GM19468 (cell line): ENCODE results near the gene BCAS4.
"Not testable (repeated sequence)": the region's sequence is repeated elsewhere in the genome, so short reads cannot be mapped to it uniquely, and the experiment has no call there.

Source experiments
- ATAC-seq: cut with Tn5 transposase; IDR thresholded peaks from one replicate; pipeline ENCODE4 v1.9.1; 2021; ENCODE audit warnings: mild to moderate bottlenecking, moderate library complexity, moderate number of reproducible peaks; ENCODE audit not compliant: unreplicated experiment; ENCODE audit errors: extremely low read depth

BCAS4 gene

GRCh38 chr20:50769551-50770085 lies 25.2 kb upstream of the BCAS4 start:
- ATAC-seq: not testable (repeated sequence)

GRCh38 chr20:50771419-50772080 lies 23.3 kb upstream of the BCAS4 start:
- ATAC-seq: not testable (repeated sequence)

GRCh38 chr20:50772420-50773185 lies 22.3 kb upstream of the BCAS4 start:
- no peak for ATAC-seq

GRCh38 chr20:50774515-50774914 lies 20.3 kb upstream of the BCAS4 start:
- no peak for ATAC-seq

DNA sequence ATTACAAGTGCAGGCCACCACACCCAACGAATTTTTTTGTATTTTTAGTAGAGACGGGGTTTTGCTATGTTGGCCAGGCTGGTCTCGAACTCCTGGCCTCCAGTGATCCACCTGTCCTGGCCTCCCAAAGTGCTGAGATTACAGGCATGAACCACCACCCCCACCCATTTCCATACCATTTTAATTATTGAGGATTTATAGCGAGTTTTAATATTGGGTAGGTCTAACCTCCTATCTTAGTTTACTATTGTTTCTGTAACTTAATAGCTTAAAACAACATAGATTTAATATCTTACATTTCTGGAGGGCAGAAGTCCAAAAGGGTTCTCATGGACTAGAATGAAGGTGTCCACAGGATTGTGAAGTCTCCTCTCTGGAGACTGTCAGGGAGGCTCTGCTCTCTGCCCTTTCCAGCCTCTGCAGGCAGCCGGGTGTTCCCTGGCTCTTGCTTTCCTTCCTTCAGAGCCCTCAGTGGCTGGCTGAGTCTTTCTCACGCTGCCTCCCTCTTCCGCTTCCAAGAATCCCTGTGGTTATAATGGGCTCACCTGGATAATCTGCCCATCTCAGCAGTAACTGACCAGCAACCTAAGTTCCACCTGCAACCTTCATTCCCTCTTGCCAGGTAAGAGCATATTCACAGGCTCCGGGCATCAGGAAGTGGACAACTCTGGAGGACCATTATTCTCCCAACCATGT lies 18.6 kb upstream of the BCAS4 start:
- no peak for ATAC-seq

DNA sequence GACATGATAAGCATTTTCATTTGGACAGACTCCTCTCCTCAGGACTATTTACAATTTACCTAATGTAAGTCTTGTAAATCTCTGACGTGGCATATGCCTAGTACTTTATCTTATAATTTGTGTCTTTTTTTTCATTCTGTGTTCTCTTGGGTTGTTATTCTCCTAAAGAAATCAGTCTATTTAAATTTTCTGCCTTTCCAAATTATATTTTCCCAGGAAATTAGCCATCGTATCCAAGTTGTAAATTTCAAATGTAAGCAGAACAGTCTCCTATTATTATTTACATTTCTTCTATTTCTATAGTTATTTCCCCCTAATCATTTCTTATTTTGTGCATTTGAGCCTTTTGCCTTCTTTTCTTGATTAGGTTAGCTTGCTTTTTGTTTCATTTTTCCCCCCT lies 17.5 kb upstream of the BCAS4 start:
- no peak for ATAC-seq

DNA sequence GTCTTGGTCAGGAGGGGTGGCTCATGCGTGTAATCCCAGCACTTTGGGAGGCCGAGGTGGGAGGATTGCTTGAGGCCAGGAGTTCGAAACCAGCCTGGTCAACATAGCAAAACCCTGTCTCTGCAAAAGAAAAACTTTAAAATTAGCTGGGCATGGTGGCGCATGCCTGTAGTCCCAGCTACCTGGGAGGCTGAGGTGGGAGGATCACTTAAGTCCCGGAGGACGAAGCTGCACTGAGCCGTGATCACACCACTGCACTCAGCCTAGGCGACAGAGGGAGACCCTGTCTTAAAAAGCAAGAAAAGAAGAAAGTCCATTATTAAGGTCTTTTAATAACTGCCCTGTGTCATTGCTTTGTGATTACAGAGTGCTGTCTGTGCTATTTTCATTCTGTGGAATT lies 15.9 kb upstream of the BCAS4 start:
- ATAC-seq: not testable (repeated sequence)

- ATAC-seq: no peak
These were observed 11.5 kb upstream of the BCAS4 start for GRCh38 chr20:50783390-50783789.

DNA sequence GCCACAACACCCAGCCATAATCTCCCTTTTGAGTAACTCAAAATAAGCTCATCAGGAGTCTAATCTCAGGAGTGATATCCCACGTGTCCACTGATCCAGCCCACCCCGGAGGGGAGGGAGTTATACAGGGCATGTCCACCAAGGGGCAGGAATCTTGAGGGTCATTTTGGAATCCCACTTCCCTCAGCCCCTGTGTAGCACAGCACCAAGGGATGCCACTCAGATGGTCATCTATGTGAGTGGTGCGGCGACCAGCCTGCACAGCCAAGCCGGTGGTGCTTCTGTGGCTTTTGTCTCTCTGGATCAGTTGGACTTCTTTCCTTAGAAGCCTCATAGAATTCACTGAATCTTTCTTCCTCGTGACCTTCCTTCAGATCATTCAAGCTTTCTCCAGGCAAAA lies 11.0 kb upstream of the BCAS4 start:
- no peak for ATAC-seq

DNA sequence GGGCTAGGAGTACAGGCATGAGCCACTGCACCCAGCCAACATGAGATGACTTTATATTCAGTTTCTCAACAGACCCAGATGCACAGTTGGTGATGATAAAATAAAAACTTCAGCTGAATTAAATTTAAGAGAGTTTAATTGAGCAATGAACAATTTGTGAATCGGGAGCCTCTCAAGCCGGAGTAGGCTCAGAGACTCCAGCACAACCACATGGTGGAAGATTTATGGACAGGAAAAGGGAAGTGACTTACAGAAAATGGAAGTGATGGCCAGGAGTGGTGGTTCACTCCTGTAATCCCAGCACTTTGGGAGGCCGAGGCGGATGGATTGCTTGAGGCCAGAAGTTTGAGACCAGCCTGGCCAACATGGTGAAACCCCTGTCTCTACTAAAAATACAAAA lies 10.4 kb upstream of the BCAS4 start:
- ATAC-seq: no peak

GRCh38 chr20:50786703-50787102 lies 8.2 kb upstream of the BCAS4 start:
- no peak for ATAC-seq

DNA sequence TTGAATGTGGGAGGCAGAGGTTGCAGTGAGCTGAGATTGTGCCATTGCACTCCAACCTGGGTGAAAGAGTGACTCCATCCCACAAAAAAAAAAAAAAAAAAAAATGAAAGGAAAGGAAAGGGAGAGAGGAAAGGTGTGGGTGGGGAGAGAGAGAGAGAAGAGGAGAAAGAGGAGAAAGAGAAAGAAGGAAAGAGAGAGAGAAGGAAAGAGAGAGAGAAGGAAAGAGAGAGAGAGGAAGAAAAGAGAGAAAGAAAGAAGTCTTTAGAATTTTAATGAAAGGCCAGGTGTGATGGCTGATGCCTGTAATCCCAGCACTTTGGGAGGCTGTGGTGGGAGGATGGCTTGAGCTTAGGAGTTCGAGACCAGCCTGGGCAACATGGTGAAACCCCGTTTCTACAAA lies 7.7 kb upstream of the BCAS4 start:
- ATAC-seq: no peak

DNA sequence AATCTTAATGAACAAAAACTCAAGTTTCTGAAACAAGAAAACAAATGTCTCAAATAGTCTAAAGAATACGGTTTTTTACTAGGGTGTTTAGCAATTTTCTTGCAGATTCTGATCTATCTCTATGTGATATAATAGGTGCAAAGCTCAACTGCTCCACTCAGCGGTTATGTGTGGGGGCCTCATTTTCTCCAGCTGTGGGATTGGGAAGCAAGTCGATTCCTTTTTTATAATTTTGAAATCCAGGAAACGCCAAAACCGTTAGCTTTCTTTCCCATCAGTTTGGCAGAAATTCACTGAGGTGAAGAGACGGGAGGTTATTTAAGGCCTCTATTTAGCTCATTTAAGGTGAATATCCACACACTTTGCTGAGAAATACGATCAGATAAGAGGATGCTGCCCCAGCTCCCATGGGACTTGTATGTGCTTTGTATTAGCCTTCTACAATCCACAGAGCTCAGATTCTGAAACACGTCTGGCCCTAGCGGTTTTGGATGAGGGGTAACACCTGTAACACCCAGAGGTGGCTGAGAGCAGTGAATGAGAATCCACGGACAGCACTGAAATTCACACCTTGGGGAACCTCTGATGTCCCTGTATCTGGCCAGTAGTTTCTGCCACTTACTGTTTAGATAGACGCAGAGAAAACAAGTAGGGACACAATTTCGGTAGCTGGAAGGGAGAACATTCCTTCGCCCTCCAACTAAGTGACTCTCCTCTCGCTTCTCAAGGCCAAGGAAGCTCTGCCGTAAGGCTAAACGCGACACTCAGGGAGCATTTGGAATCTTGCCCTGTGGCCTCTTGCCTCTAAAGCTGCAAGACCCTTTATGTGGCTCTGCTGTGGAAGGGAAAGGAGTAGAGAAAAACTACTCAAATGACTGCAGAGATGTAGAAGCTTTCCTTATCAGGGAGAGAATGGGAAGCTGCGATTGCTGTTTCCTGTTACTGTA lies 6.5 kb upstream of the BCAS4 start:
- ATAC-seq: no peak

- no peak for ATAC-seq
These were observed 4.8 kb upstream of the BCAS4 start for GRCh38 chr20:50789968-50790650.

GRCh38 chr20:50790651-50791277 lies 4.1 kb upstream of the BCAS4 start:
- no peak for ATAC-seq

DNA sequence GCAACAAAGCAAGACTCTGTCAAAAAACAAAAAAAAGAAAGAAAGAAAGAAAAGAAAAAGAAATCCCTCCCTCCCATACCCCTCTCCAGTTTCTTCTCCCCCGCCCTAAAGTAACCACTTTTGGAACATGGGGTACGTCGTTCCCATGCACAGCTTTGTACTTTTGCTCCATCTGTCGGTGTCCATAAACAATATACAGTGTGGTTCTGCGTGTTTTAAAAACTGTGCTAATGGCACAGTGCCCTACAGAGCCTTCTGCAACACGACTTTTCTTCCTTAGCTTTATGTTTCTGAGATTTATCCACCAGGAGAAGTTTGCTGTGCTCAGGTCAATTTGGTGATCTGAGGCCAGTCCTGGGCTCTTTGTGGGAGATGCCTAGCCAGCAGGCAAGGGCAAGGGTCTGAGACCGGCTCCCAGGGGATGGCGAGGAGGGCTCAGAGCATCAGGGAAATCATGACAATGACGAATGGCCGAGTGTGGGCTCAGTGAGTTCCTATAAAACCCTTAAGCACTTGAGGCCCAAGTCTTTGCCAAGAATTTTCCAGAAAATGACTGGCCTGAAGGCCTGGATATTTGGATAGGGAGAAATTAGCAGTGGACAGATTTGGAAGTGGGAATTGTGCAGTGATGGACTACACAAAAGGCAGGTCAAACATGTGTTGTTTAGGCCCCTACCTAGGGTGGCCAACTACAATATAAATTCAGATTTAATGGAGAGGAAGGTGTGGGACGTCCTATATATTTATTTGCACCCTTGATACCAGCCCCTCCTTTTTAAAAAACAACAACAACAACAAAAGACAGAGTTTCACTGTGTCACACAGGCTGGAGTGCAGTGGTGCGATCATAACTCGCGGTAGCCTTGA lies 1.9 kb upstream of the BCAS4 start:
- ATAC-seq: no peak

- ATAC-seq: not testable (repeated sequence)
These were observed 1.3 kb upstream of the BCAS4 start for GRCh38 chr20:50793575-50794016.
